DOHH2 (cell line): ENCODE data around the gene ARPC1B.
"Not testable (repeated sequence)": the region's sequence is repeated elsewhere in the genome, so short reads cannot be mapped to it uniquely, and the experiment has no call there.

Experiments used
- EZH2phosphoT487 ChIP-seq: fragments of 200-600 bp; sonication (generic); IDR thresholded peaks from 2 replicates; pipeline ENCODE4 v1.6.1; 2017; ENCODE audit warnings: borderline replicate concordance, mild to moderate bottlenecking, antibody characterized with exemption, low read length, moderate library complexity, mixed read lengths
- TF ChIP-seq, protein P1 (sequence below): fragments of 200-600 bp; sonication (generic); IDR thresholded peaks from one replicate; pipeline ENCODE4 v1.5.1; 2014; ENCODE audit warnings: antibody characterized with exemption, mild to moderate bottlenecking, low read depth, low read length; ENCODE audit not compliant: poor library complexity, severe bottlenecking

DNA sequence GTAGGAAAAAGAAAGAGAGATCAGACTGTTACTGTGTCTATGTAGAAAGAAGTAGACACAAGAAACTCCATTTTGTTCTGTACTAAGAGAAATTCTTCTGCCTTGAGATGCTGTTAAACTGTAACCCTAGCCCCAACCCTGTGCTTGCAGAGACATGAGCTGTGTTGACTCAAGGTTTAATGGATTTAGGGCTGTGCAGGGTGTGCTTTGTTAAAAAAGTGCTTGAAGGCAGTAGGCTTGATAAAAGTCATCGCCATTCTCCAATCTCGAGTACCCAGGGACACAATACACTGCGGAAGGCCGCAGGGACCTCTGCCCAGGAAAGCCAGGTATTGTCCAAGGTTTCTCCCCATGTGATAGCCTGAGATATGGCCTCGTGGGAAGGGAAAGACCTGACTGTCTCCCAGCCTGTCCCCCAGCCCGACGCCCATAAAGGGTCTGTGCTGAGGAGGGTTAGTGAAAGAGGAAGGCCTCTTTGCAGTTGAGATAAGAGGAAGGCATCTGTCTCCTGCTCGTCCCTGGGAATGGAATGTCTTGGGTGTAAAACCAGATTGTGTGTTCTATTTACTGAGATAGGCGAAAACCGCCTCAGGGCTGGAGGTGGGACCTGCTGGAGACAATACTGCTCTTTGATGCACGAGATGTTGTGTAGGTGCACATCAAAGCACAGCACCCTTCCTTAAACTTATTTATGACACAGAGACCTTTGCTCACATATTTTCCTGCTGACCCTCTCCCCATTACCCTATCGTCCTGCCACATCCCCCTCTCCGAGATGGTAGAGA is 57.4 kb downstream of the ARPC1B start:
- TF ChIP-seq, protein P1, sequence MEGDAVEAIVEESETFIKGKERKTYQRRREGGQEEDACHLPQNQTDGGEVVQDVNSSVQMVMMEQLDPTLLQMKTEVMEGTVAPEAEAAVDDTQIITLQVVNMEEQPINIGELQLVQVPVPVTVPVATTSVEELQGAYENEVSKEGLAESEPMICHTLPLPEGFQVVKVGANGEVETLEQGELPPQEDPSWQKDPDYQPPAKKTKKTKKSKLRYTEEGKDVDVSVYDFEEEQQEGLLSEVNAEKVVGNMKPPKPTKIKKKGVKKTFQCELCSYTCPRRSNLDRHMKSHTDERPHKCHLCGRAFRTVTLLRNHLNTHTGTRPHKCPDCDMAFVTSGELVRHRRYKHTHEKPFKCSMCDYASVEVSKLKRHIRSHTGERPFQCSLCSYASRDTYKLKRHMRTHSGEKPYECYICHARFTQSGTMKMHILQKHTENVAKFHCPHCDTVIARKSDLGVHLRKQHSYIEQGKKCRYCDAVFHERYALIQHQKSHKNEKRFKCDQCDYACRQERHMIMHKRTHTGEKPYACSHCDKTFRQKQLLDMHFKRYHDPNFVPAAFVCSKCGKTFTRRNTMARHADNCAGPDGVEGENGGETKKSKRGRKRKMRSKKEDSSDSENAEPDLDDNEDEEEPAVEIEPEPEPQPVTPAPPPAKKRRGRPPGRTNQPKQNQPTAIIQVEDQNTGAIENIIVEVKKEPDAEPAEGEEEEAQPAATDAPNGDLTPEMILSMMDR = not testable (repeated sequence)
- not testable (repeated sequence) for TF ChIP-seq EZH2phosphoT487
